DND-41 (cell line): Measurements from ENCODE around the gene ZNF503.

Experiments
- EZH2 ChIP-seq: IDR thresholded peaks from 3 replicates; pipeline ENCODE4 v1.6.1; 2012; ENCODE audit warnings: borderline replicate concordance, low read depth, mild to moderate bottlenecking, moderate library complexity, low read length, inconsistent platforms; ENCODE audit not compliant: severe bottlenecking
- TF ChIP-seq, protein P1 (sequence below): IDR thresholded peaks from 2 replicates; pipeline ENCODE4 v1.5.1; 2012; ENCODE audit warnings: borderline replicate concordance, low read length, moderate library complexity, mild to moderate bottlenecking; ENCODE audit not compliant: poor library complexity, severe bottlenecking; ENCODE audit errors: extremely low read depth

DNA sequence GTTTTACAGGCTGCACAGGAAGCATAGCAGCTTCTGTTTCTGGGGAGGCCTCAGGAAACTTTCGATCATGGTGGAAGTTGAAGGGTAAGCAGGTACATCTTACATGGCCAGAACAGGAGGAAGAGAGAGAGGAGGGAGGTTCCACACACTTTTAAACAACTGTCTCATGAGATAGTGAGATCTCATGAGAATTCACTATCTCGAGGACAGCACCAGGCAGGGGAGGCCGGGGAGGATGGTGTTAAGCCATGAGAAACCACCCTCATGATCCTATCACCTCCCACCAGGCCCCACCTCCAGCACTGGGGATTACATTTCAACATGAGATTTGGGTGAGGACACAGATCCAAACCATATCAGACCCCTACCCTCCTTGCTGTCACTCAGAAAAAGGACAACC lies 23.7 kb downstream of the ZNF503 start:
- TF ChIP-seq, protein P1, sequence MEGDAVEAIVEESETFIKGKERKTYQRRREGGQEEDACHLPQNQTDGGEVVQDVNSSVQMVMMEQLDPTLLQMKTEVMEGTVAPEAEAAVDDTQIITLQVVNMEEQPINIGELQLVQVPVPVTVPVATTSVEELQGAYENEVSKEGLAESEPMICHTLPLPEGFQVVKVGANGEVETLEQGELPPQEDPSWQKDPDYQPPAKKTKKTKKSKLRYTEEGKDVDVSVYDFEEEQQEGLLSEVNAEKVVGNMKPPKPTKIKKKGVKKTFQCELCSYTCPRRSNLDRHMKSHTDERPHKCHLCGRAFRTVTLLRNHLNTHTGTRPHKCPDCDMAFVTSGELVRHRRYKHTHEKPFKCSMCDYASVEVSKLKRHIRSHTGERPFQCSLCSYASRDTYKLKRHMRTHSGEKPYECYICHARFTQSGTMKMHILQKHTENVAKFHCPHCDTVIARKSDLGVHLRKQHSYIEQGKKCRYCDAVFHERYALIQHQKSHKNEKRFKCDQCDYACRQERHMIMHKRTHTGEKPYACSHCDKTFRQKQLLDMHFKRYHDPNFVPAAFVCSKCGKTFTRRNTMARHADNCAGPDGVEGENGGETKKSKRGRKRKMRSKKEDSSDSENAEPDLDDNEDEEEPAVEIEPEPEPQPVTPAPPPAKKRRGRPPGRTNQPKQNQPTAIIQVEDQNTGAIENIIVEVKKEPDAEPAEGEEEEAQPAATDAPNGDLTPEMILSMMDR = no peak
- TF ChIP-seq EZH2 = no peak
